Epidermal melanocyte (primary cell): ENCODE measurements around the gene ZNF397.

Experiments used
- DNase-seq: peaks from one replicate; pipeline ENCODE4 v3.0.0; 2011; ENCODE audit warnings: low spot score; ENCODE audit not compliant: insufficient read length

ZNF397 gene

DNA sequence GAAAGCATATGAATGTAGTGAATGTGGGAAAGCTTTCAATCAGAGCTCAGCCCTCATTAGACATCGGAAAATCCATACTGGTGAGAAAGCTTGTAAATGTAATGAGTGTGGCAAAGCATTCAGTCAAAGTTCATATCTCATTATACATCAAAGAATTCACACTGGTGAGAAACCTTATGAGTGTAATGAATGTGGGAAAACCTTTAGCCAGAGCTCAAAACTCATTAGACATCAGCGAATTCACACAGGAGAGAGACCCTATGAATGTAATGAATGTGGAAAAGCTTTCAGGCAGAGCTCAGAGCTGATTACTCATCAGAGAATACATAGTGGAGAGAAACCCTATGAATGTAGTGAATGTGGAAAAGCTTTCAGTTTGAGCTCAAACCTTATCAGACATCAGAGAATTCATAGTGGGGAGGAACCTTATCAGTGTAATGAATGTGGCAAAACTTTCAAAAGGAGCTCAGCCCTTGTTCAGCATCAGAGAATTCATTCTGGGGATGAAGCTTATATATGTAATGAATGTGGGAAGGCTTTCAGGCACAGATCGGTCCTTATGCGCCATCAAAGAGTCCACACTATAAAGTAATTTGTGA, 5.0 kb downstream of the ZNF397 start:
- no peak for DNase-seq

DNA sequence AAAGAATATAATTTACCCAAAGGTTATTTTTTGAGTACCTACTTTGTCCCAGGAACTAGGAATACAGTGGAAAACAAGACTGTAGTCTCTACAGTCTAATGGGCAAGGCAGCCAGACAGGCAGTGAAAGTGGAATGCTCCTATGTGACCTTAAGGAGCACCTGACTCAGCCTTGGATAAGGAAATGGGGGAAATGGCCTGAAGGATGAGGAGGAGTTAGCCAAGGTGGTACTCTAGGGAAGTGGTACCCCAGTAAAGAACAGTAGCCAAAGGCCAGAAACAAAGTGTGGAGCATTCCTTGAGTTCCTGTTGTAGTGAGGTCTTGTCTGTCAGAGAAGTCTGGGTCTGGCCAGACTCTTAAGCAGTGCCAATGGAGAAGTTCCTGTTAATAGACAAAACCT, 6.0 kb downstream of the ZNF397 start:
- DNase-seq = no peak

DNA sequence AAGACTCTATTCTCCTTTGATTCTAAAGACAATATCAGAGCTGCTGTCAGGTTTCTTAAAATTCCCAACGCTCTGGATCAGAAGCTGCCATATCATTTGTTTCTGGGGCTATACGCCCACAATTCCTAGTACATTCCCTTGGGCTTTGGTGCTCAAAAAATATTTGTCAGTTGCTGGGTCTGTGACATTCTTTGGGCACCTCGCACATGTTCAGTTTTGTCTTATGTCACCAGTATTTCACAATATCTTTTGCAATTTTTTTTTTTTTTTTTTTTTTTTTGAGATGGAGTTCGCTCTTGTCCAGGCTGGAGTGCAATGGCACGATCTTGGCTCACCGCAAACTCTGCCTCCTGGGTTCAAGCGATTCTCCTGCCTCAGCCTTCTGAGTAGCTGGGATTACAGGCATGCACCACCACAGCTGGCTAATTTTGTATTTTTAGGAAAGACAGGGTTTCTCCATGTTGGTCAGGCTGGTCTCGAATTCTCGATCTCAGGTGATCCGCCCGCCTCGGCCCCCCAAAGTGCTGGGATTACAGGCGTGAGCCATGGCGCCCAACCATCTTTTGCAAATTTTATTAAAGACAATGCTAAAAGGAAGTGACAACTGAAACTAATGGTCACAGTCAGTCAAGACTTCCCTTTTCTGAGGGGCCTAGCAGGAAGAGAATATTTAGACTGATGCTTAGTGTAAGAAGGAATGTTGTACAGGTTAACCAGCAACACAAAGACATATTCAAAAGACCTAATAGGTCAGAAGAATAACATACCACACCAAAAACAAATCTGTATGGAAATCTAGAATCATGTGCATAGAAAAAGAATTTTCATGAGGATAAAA, 6.8 kb downstream of the ZNF397 start:
- DNase-seq = no peak

DNA sequence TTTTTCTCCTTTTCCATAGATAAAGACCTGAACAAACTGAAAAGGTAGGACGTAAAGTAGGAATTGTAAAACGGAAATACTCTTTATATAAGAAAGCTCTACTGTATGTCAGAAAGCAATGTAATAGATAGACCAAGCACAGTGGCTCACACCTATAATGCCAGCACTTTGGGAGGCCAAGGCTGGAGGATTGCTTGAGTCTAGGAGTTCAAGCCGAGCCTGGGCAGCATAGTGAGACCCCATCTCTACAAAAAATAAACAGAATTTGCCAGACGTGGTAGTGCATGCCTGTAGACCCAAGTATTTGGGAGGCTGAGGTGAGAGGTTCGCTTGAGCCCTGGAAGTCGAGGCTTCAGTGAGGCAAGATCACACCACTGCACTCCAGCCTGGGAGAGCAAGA, 7.6 kb downstream of the ZNF397 start:
- DNase-seq = no peak

DNA sequence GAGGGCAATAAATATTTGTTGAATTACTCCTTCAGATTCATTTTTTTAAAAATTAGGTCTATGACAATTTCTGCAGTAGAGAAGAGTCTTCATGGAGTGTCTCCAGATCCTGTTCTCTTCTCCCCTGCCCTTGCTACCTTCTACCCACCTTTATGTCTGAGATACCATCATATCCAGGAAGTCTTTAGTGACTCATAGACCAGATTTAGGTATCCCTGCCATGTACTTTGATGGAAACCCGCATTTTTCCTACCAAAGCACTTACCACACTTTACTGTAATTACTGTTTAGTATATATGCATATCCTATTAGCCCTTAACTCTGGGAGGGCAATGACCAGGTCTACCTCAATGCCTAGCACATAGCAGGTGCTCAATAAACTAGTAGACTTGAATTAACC, 11.6 kb downstream of the ZNF397 start:
- DNase-seq = no peak

DNA sequence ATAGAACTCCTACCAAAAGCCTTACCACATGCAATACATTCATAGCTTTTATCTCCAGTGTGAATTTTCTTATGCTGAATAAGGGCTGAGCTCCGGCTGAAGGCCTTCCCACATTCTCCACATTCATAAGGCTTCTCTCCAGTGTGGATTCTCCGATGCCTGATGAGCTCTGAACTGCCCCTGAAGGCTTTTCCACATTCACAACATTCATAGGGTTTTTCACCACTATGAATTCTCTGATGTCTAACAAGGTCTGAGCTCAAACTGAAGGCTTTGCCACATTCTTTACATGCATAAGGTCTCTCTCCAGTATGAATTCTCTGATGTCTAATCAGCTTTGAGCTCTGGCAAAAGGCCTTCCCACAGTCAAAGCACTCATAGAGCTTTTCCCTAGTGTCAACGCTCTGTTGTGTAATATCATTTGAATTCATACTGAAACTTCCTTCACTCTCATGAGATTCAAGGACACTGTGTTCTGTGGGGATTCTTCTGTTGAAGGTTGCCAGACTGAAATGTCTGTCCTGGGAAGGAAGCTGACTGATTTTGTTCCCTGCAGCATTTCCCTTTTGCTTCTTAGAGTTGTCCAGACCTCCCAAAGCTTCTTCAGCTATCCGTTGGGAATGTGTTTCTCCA, 12.9 kb downstream of the ZNF397 start:
- DNase-seq = no peak

DNA sequence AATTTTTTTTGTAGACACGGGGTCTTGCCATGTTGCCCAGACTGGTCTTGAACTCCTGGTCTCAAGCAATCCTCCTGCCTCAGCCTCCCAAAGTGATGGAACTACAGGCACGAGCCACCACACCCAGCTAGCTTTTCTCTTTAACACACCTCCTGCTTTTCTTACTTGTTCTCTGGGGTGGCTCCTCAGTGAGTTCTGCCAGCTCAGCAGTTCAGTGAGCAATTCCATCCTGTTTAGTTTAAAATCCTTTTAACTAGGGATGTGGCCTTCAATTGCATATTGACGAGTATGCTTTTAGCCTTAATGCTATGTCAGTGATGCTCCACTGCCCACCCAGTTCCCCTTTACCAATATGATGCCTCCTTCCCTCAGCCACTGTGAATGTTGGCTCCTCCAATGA, 16.1 kb downstream of the ZNF397 start:
- no peak for DNase-seq

DNA sequence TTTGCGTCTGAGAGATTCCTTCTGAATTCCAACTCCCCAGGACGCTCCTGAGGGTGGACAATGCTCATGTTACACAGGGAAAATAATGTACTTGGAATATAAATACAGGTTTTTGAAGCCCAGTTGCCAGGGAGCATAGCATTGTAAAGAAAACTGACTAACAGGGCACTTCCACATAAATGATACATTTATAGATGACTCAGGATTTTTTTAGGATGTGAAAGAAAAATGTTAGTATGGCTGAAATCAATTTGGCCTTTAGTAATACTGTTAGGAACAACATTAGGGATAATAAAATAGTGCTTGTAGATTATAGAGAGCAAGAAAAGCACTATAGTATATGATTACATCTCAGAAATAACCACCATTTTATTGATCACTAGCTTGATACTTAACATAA, 23.6 kb downstream of the ZNF397 start:
- DNase-seq = no peak

DNA sequence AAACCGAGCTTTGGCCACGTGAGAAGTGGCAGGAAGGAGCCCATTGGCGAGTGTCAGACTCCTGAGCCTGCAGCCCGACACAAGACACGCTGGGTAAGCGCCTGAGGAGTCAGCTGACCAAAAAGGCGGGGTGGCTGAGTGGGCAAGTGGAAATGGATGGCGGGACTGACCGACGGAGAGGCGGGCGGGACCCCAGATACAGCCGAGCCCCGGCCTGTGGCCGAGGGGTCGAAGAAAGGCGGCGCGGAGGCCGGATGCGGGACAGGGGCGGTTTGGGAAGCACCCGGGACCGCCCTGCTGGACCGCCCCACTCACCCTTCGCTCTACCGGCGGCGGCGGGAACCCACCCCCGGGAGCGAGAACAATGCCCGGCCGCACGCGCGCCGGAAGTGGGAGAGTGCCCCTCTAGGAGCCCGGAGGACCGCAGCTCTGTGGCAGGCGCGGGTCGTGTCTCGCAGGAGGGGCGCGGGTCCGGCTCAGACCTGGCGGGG, 26.4 kb downstream of the ZNF397 start:
- no peak for DNase-seq

DNA sequence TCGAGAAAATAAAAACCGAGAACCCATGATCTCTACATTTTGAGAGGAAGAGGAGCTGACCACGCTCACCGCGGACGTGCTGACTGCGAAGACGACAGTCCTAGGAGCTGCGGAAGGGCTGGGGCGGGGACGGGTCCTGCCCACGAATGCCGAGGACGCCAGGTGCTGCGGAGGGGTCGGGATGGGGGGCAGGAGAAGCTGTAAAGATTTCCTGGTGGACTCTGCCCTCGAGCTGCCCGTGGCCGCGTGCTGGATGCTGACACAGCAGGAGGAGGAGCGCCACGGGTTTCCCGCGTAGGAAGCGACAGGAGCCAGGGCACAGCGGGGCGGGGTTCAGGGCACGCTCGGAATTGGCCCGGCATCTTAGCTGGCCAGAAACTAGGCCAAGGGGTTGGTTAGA, 27.0 kb downstream of the ZNF397 start:
- DNase-seq = no peak

DNA sequence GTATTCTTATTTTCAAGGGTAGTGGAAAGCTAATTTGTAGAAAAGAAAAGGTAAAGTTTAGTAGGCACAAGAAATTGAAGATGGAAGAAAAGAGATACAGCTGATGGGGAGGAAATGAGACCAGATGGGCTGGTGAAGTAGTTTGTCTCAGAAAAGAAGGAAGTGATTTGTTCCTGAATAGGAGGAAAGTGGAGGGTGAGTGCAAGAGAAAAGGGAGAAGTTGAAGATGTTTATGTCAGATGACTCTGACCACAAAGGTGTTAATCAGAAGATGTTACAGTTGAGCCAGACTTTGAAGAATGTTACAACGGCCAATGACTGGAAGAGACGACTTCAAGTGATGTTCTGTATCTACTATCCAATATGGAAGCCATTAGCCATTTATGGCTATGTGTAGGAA, 28.0 kb downstream of the ZNF397 start:
- no peak for DNase-seq

DNA sequence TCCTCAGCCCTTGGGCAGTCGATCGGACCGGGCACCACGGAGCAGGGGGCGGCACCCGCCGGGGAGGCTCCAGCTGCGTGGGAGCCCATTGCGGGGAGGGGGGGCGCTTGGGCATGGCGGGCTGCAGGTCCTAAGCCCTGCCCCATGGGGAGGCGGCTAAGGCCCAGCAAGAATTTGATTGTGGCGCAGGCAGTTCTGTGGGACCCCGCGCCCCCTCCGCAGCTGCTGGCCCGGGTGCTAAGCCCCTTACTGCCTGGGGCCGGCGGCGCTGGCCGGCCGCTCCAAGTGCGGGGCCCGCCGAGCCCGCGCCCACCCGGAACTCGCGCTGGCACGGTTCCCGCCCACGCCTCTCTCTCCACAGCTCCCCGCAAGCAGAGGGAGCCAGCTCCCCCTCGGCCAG, 30.8 kb downstream of the ZNF397 start:
- DNase-seq = no peak

DNA sequence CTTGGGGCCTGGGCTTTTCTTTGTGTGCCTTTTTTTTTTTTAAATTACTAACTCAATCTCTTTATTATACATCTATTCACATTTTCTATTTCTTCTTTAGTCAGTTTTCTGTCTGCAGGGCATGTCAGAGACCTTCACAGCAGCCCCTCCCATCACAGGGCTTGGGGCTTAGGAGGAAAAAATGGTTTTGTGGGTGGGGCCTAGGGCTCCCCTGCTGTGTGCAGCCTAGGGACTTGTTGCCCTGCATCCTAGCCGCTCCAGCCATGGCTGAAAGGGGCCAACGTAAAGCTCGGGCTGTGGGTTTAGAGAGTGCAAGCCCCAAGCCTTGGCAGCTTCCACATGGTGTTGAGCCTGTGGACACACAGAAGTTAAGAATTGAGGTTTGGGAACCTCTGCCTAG, 35.4 kb downstream of the ZNF397 start:
- DNase-seq = no peak

DNA sequence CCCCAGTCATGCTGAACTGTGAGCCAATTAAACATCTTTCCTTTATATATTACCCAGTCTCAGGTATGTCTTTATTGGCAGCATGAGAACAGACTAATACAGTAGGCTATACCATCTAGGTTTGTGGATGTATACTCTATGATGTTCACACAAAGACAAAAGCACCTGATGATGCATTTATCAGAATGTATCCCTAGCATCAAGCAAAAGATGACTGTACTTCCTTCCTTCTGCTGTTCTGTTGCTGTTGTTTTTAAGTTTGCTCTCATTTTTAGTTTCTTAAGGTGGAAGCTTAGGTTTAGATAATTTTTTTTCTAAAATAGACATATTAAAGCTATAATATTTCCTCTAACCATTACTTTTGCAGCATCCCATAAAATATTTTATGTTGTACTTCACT, 36.8 kb downstream of the ZNF397 start:
- DNase-seq = no peak

DNA sequence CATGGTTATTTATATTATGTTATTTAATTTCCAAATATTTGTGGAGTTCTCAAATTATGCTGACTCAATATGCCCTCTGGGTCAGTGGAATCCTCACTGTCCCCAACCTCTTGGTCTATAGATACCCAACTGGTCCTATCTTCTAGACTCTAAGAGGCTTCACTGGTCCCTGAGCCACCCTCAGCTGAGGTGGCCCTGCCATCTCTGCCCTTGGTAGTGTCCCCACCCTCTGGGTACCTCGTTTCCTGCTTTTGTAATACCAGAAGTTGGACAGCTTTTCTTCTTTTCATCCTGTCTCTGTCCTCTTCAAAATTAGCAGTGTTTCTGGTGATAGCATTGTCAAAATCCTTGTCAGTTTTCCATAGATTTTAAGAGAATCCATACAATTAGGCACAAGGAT, 37.3 kb downstream of the ZNF397 start:
- DNase-seq = no peak

DNA sequence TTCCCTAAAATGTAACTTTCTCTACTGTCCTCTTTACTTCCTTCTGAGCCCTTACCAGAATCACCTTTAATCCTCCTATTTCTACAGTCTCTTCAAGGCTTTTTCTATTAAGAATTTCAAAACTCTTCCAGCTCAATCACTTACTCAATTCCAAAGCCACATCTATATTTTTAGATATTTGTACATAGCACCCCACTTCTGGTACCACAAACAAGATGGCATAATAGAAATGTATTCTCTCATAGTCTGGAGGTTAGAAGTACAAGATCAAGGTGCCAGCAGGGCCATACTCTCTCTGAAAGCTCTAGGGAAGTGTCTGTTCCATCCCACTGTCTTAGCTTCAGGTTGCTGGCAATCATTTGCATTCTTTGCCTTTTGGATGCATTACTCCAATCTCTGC, 38.1 kb downstream of the ZNF397 start:
- DNase-seq = no peak

DNA sequence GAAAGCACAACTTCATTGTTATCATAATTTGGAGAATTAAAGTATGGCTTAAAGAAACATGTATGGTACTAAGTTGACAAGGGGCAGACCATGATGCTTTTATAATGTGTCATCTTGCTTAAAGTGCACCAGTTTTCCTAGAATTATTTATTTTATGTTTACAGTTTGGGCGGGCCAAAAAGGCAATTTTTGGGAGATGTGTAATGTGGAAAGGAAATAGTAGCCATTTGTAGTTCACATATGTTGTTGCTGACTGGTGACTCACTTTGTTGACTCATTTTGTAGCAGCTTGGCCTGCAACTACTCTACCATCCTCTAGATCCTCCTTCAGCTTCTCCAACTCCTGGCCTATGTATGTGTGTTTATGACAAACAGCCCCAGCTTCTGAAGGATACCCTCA, 41.5 kb downstream of the ZNF397 start:
- DNase-seq = peak; percentile 32

DNA sequence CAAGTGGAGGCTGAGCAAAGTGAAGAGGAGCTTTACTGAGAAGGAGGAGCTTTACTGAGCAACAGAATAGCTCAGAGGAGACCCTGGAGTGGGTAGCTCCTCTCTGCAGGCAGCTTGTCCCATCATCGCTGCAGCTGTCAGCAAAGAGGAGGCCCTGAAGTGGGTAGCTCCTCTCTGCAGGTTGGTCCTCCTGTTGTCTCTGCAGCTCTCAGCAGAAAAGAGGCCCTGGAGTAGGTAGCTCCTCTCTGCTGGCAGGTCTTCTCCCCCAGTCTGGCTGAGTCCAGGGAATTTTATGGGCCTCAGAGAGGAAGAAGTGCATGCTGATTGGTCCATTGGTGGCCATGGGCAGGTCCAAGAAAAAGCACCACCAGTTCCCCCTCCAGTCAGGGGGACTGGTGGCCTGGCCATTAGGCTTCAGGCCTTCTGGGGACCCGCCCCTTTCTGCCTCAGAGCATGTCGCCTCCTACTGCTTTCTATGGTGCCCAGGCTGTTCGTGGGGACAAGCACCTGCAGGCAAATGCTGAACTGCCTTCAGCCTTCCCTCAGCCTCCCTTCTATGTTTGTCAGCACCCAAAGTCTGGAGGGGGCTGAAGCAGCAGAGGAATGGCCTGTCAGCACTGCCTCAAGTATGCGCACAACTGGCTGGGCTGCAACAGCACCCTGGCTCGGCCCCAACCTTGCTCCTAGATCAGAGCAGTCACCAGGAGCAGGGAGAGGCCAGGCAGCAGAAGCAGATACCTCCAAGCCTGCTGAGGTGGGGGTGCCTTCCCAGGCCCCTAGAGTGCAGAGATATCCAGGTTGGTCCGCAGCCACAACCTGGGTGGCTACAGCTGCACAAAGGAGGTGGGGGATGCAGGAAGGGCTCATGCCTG, 43.3 kb downstream of the ZNF397 start:
- no peak for DNase-seq

DNA sequence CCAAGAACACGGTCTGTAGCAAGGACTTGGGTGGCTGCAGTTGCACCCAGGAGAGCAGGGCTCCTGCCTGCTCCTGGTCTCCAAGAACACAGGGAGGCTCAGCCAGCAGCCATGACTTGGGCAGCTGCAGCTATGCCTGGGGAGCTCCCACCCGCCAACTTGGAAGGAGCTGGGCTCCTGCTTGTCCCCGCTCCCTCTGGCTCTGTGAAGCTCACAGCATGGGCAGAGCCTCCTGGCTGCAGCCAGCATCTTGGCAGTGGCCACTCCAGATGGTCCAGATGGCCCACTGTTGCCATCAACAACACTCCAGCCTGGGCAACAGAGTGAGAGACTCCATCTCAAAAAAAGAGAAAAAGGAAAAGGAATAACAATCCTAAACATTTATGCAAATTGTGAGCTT, 44.0 kb downstream of the ZNF397 start:
- no peak for DNase-seq

DNA sequence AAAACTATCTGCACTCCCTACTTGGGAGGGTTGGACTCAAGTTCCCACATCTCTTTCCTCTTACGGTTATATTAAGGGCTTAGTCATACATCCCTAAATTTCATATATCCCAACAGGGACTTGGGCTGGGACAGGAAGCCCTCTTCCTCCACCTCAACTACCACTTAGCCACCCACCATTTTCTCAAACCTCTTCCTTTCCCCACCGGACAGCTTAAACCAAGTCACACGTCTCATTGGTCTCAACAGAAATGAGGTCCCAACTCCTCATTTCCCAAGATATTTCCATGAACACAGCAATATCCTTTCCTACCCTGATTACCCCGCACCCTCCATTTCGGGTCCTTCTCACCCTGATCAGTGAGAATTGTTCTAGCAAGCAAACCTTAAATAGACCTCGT, 48.5 kb downstream of the ZNF397 start:
- no peak for DNase-seq

DNA sequence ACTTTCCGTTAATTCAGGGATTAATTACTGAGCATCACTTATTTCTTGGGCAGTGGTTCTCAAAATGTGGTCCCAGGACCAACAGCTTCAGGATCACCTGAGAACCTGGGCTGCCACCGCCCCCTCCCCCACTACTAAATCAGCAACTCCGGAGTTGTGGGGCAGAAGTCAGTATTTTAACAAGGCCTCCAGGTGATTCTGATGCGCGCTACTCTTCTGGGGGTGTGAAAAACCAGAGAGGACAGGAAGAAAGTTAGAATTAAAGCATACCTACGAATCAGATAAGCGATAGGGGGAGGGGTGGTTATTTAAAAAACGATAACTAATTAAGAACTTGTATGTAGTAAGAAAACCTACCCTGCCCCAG, 48.9 kb downstream of the ZNF397 start:
- no peak for DNase-seq
